Loucy (cell line): ENCODE data around the gene RPL6.

Experiments used
- CTCF ChIP-seq: fragments of 200-600 bp; sonication (generic); conservative IDR thresholded peaks from 2 replicates; pipeline ENCODE4 v1.5.1; 2014; ENCODE audit warnings: mild to moderate bottlenecking, antibody characterized with exemption, low read length
- EZH2phosphoT487 ChIP-seq: fragments of 200-600 bp; IDR thresholded peaks from 2 replicates; pipeline ENCODE4 v1.6.1; 2018; ENCODE audit warnings: antibody characterized with exemption, mild to moderate bottlenecking, moderate library complexity, borderline replicate concordance

GRCh38 chr12:112433551-112433950 lies 24.1 kb upstream of the RPL6 start:
- TF ChIP-seq CTCF (no peak), EZH2phosphoT487 (no peak)
